Right atrium auricular region (tissue), 2 donors: ENCODE data around the gene ZBTB7C. TPM values are rescaled to one million over a fixed set of nuclear protein-coding genes. Genes with fewer than 3 reads are reported as not detected.

Source experiments
- DNase-seq: peaks from one replicate; pipeline ENCODE4 v3.0.0-alpha.2; 2019; ENCODE audit warnings: low spot score
- H3K27ac ChIP-seq, 2 donors: fragments of 200-600 bp; sonication (generic); 1 replicate in 1 of 2; 2 replicates in 1 of 2; pipeline ENCODE4 v1.5.1; 2016 to 2019
- H3K27me3 ChIP-seq, 2 donors: fragments of 200-600 bp; sonication (generic); one replicate each; pipeline versions ENCODE4 v1.5.1 to v1.6.0; 2017 to 2019
- H3K36me3 ChIP-seq: fragments of 200-600 bp; sonication (generic); one replicate; pipeline ENCODE4 v1.5.1; 2016
- H3K4me1 ChIP-seq, 2 donors: fragments of 200-600 bp; sonication (generic); one replicate each; pipeline versions ENCODE4 v1.5.1 to v1.6.0; 2017 to 2019
- H3K4me3 ChIP-seq, 2 donors: fragments of 200-600 bp; sonication (generic); 1 replicate in 1 of 2; 2 replicates in 1 of 2; pipeline ENCODE4 v1.5.1; 2017 to 2019; ENCODE audit warnings: mild to moderate bottlenecking in 1 of 2, moderate library complexity in 1 of 2
- H3K9me3 ChIP-seq, 2 donors: fragments of 200-600 bp; sonication (generic); one replicate each; pipeline ENCODE4 v1.5.1; 2019
- total RNA-seq, 2 donors: library from RNA; depleted of rRNA; stranded (reverse); fragments of >200 nt; gene quantifications; one replicate each; pipeline ENCODE4 v1.1.0, GENCODE V29; 2016
- TF ChIP-seq, protein P1 (sequence below), 2 donors: fragments of 200-600 bp; sonication (generic); IDR thresholded peaks; one replicate each; pipeline ENCODE4 v1.5.1; 2019; ENCODE audit warnings: antibody characterized with exemption in 2 of 2

The ZBTB7C gene
- total RNA-seq, 2 donors from 2014 or later: 1.8 to 7.7 TPM

DNA sequence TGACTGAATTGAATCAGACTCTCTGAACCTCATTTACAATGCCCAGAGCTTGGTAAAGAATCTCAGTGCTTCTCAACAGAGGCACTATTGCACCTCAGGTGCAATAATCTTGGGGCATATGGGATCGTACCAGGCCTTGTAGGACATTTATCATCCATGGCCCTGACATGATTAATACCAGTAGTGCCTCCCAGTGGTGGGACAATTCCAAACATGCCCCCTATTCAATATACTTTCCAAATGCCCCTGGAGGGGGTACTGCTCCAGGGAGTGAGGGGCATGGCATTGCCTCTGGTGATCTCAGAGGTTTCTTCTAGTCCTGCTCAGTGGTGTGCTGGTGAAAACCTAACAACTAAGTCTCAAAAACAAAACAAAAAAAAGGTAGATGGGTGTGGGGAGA lies 303.9 kb downstream of the ZBTB7C start:
- DNase-seq: no peak
- Histone ChIP-seq H3K27me3 (no peaks in the 10 kb centered on the region), H3K9me3 (no peaks in the 10 kb centered on the region), H3K4me3 (no peak overlapping the region), H3K36me3 (no peaks in the 10 kb centered on the region), H3K27ac (no peak overlapping the region), H3K4me1 (no peaks in the 10 kb centered on the region)
- TF ChIP-seq, protein P1, sequence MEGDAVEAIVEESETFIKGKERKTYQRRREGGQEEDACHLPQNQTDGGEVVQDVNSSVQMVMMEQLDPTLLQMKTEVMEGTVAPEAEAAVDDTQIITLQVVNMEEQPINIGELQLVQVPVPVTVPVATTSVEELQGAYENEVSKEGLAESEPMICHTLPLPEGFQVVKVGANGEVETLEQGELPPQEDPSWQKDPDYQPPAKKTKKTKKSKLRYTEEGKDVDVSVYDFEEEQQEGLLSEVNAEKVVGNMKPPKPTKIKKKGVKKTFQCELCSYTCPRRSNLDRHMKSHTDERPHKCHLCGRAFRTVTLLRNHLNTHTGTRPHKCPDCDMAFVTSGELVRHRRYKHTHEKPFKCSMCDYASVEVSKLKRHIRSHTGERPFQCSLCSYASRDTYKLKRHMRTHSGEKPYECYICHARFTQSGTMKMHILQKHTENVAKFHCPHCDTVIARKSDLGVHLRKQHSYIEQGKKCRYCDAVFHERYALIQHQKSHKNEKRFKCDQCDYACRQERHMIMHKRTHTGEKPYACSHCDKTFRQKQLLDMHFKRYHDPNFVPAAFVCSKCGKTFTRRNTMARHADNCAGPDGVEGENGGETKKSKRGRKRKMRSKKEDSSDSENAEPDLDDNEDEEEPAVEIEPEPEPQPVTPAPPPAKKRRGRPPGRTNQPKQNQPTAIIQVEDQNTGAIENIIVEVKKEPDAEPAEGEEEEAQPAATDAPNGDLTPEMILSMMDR (IDR thresholded peaks at IDR 0.05): no peak

DNA sequence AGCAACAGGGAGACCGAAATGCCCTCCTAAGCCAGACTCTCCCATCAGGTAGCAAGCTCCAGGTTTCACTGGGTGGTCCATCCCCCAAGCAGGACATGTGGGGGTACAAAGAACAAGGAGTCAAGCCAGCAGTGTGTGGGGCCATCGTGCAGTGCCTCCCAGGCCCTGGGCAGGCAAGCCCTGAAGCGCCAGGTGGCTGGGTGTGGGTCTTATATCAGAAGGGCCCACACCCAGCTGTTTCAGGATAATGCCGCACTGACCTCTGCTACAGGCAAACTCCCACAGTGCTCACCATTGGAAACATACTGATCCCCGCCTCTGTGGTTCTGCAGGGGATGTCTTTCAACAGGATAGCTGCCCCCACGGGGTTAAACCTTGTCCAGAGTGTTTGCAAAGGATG lies 304.5 kb downstream of the ZBTB7C start:
- Histone ChIP-seq H3K27me3 (no peaks in the 10 kb centered on the region), H3K27ac (no peak overlapping the region), H3K4me1 (no peaks in the 10 kb centered on the region), H3K36me3 (no peaks in the 10 kb centered on the region), H3K9me3 (no peaks in the 10 kb centered on the region), H3K4me3 (no peak overlapping the region)
- TF ChIP-seq, protein P1 (IDR thresholded peaks at IDR 0.05): no peak
- DNase-seq: no peak

DNA sequence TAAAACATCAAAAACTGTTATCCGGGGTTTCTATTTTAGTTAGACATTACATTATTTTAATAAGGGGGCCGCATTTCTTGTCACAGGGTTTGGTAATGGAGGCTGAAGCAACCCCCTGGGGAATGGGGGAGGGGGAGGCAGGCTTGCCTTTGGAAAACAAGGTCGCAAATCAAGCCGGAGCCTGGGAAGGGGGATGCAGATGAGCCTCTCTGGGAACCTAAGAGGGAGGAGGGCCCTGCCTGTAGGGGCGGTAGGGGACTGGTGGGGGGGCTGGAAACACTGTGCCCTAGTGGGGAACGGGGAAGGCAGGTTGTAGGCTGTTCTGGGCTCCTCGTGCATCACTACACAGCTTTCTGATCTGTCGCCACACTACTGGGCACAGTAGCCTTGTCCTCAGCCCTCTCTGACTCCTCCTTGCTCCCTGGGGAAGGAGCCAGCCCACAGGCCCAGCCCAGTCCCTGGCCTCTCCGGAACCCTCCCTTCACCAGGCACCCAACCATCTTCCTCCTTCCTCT lies 308.5 kb downstream of the ZBTB7C start:
- H3K4me3 ChIP-seq: no peak overlapping the region
- H3K27me3 ChIP-seq: no peaks in the 10 kb centered on the region
- no peak for DNase-seq
- TF ChIP-seq, protein P1 (IDR thresholded peaks at IDR 0.05): no peak
- no peak overlapping the region for H3K27ac ChIP-seq
- no peaks in the 10 kb centered on the region for H3K9me3 ChIP-seq
- H3K4me1 ChIP-seq: no peaks in the 10 kb centered on the region
- H3K36me3 ChIP-seq: no peaks in the 10 kb centered on the region

DNA sequence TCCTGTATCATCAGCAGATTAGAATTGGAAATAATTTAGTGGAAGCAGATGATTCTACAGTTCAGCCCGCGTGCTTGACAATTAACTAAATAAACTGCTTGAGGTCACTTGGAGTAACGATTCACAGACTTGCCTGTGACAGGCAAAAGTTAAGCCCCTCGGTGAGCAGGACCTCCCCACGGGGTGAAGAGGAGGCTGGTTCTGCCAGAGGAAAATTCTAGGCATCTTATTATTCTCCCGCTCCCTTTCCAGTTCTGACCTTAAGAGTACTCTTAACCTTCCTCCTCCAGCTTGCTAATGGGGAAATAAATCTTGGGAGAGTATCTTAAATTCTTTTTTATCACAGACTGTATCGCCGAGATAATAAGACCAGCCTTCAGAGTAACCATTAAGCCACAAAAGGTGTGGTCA lies 309.0 kb downstream of the ZBTB7C start:
- Histone ChIP-seq H3K27me3 (no peaks in the 10 kb centered on the region), H3K4me1 (no peaks in the 10 kb centered on the region), H3K27ac (no peak overlapping the region)

DNA sequence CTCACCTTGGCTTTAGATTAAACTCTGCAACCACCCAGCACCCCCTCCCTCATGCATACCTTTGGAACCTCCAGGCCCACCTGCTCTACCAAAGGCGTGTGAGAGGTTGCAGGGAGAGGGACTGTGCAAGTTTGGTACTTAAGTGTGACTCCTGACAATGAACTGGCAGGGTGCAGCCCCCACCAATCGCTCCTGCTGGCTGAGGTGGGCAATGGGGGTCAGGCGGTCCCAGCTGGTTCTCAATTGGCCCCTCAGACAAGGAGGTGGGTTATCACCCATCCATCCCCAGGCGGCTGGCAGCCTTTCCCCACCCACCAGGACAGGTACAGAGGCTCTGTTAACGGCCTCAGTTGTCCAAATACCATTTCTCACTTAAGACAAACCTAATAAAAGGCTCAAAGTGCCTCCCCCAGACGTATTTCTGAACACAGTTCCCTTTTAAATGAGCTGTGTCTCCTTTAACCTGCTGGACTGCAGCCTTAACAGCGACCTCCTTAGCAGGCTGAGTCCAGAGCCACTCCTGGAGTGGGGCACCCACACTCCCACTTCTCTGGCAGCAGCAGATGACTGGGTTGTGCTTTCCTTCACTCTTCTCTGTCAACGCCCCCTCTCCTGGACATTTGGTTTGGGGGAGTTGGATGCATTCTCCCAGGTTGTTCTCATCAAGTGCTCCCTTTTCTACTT lies 309.6 kb downstream of the ZBTB7C start:
- H3K9me3 ChIP-seq: no peaks in the 10 kb centered on the region
- no peak overlapping the region for H3K4me3 ChIP-seq
- no peaks in the 10 kb centered on the region for H3K27me3 ChIP-seq
- H3K27ac ChIP-seq: no peak overlapping the region
- H3K4me1 ChIP-seq: no peaks in the 10 kb centered on the region
- H3K36me3 ChIP-seq: no peaks in the 10 kb centered on the region
- TF ChIP-seq, protein P1 (IDR thresholded peaks at IDR 0.05): no peak
- DNase-seq: no peak

More for the DNA sequence above, 309.0 kb downstream of the ZBTB7C start:
- no peak for DNase-seq
- H3K4me3 ChIP-seq: no peak overlapping the region
- H3K36me3 ChIP-seq: no peaks in the 10 kb centered on the region
- TF ChIP-seq, protein P1 (IDR thresholded peaks at IDR 0.05): no peak
- H3K9me3 ChIP-seq: no peaks in the 10 kb centered on the region

DNA sequence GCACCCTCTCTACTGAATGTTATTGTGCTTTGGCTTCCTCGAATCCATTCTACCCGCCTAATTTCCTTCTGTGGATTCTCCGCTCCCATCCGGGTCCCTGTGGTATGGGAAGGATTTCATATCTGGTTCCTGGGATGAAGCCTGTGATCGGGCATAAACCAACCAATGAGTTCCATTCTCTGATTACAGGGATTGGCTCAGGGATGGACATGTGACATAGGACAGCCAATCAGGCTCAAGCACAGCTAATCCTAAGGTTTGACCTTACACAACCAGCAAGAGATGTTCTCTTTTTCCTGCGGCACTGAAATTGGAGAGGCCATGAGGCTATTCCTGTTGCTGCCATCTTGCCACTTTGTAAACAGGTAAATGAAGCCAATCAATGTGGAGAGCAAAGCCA lies 310.6 kb downstream of the ZBTB7C start:
- TF ChIP-seq, protein P1 (IDR thresholded peaks at IDR 0.05): no peak
- Histone ChIP-seq H3K36me3 (no peaks in the 10 kb centered on the region), H3K9me3 (no peaks in the 10 kb centered on the region), H3K27me3 (no peaks in the 10 kb centered on the region), H3K27ac (no peak overlapping the region), H3K4me3 (no peak overlapping the region), H3K4me1 (no peaks in the 10 kb centered on the region)
- DNase-seq: no peak
